GM12872 (cell line): ENCODE results near the gene FBLL1.

Source experiments
- CTCF ChIP-seq: IDR thresholded peaks from 3 replicates; pipeline ENCODE4 v1.5.1; 2011; ENCODE audit warnings: low read depth, mild to moderate bottlenecking, low read length, moderate library complexity; ENCODE audit not compliant: insufficient read depth

Gene FBLL1

DNA sequence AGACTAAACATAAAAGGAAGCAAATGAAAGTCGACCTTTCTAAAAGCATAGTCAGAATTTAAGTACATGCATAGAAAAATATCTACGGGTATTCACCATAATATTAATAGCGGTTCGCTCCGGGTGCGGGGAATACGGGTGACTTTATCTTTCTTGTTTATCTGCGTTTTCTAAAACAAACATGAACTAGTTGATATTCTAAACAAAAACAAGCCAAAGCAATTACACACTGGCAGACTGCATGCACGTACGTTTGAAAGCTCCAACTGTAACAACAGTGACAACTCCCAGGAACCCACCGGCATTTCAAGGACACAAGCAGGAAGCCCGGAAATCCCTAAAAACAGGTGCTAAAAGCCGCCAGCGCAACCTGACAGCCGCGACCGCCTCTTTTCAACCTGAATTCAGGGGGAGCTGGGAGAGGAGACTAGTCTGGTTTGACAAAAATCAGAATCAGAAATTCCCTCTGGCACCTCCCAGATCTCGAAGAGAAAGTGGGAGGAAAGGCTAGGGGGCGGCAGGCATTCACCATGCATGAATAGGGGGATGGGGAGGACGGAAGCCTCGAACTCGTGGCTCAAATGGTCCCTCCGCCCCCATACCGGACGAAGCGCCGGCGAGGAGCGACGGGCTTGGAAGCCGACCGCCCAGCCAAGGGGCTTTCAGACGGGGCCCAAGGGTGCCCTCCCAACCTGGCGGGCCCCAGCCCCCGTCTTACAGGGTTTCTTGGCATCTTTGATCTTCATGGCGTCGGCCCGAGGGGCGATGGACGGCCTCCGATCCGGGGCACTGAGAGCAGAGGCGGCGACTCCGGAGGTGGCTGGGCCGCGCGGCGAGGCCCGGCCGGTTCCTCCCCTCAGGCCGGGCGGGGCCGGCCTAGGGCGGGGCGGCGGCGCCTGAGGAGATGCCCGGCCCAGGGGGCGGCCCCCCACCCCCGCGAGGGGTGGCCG is 49.7 kb downstream of the FBLL1 start, which contains the start of gene PANK3:
Gene PANK3 (minus strand): TSS at position 831 of the 950 bp plus-strand sequence. CDS start 85 bp downstream, at position 746.
- no peak for TF ChIP-seq CTCF

DNA sequence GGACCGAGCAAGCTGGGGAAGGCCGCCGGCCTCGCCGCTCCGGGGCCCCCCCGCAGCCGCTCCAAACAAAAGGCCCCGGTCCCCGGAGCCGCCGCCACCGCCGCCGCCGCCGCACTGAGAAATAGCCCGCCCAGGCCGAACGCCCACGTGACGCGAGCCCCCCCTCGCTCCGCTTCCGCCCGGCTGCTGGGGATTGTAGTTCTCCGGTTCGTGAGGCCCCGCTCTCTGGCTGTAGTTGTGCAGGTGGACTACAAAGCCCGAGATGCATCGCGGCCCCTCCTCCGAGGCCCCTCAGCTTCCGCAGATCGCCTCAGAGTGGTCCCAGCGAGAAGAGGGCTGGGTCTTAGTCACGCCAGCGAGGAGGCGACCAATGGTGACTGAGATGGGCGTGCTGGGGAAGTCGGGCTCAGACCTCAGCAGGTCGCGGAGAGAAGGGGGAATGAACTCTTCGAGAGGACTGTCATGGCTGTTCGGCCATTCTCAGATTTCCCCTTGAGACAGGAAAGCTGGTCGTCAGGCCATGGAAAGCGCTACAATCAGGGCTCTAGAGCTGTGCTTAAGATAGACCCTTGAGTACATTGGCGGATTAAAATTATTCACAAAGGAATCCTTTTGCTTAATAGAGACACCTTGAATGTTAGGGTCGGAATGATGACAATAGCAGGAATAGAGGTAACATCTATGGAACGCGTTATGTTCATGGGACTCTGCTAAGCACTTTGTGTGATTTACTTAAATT is 50.6 kb downstream of the FBLL1 start:
- no peak for TF ChIP-seq CTCF

DNA sequence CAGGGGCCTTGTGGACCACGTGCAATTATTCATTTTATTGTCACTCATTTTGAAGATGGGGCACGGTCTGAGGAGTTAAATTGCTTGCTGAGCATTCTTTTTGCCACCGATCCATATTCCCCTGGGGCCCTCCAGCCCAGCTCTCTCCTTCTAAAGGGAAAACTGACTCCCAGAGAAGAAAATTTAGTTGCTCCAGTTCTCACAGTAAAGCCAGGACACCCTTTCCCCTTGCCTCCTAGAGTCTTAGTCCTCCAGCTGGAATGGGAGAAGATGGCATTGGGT is 51.1 kb downstream of the FBLL1 start:
- no peak for TF ChIP-seq CTCF
